ENCODE data around the gene APBA2.

- TF ChIP-seq CTCF (IDR thresholded peaks at IDR 0.05) (no peak), POLR2A (IDR thresholded peaks at IDR 0.05) (no peak)
Measured at GRCh38 chr15:29133791-29134190, 248.0 kb downstream of the APBA2 start.
